Upper lobe of right lung (tissue), 1 donor: ENCODE data around the gene UBE2N. TPM values are rescaled to one million over a fixed set of nuclear protein-coding genes. Genes with fewer than 3 reads are reported as not detected.
"Not testable (repeated sequence)": the region's sequence is repeated elsewhere in the genome, so short reads cannot be mapped to it uniquely, and the experiment has no call there.

Experiments
- ATAC-seq: fragments of 200-7000 bp; cut with Tn5 transposase; one replicate; pipeline ENCODE4 v1.9.1; 2020; ENCODE audit warnings: mild to moderate bottlenecking, moderate library complexity
- DNase-seq: peaks from one replicate; pipeline ENCODE4 v3.0.0-alpha.2; 2020
- H3K27ac ChIP-seq: fragments of 200-600 bp; one replicate; pipeline ENCODE4 v1.8.0; 2022
- H3K27me3 ChIP-seq: fragments of 200-600 bp; one replicate; pipeline ENCODE4 v1.8.0; 2022; ENCODE audit warnings: mild to moderate bottlenecking
- H3K36me3 ChIP-seq: fragments of 200-600 bp; one replicate; pipeline ENCODE4 v1.8.0; 2022
- H3K4me1 ChIP-seq: fragments of 200-600 bp; one replicate; pipeline ENCODE4 v1.8.0; 2022
- H3K4me3 ChIP-seq: fragments of 200-600 bp; one replicate; pipeline ENCODE4 v1.8.0; 2022; ENCODE audit warnings: mild to moderate bottlenecking
- H3K9me3 ChIP-seq: fragments of 200-600 bp; one replicate; pipeline ENCODE4 v1.8.0; 2022
- intact Hi-C: fragments of 100-400 bp; cut with DNase I; formaldehyde crosslinking; loops from one replicate; pipeline ENCODE4 v1.11.0; 2022
- total RNA-seq: library from RNA; stranded (reverse); fragmentation: NEBNext Ultra II Directional; extraction: Animal tissue kit (Norgen Biotek cat#: 25700); gene quantifications from one replicate; pipeline ENCODE4 v1.2.1, GENCODE V29; 2021
- TF ChIP-seq, protein P1 (sequence below): fragments of 200-600 bp; IDR thresholded peaks from one replicate; pipeline ENCODE4 v1.8.0; 2022; ENCODE audit warnings: antibody characterized with exemption
- donor health status: DM: no; HTN: yes; CAD: no; lungs with severe emphysema.

The UBE2N gene
- total RNA-seq, 1 donor from 2014 or later: 65.9 TPM

DNA sequence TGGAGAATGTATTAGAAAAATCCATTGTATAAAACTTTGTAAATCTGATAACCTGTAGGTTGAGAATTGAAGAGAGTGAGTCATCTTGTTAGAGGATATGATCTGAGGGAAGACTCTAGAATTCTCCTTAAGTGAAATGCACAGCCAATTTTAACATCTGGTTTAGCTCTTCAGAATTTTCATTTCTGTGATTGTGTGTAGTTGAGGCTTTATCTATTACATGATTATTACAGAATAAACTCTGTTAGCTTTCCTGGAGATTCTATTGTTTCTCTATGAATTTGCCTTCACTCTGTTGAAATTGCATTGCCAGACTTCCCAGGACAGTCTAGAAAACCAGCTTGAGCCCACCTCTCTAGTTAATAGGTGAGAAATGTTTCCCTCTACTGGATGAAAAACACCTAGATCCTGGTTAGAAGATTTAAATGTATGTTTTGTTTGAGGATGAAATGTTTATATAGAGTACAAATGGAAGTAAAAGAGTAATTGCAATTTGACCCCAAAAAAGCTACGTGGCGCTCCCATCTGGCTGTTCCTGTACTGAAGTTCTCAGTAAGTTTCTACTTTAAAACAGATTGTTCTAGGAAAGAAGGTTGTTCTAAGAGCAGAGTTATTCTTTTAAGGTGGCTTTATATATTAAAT lies 61.1 kb downstream of the UBE2N start:
- DNase-seq (no peak), ATAC-seq (no peak)
- Histone ChIP-seq H3K4me1 (peaks cover 65% of the 10 kb centered on the region), H3K36me3 (no peaks in the 10 kb centered on the region), H3K4me3 (peak overlapping the region; percentile 96), H3K27ac (peak overlapping the region; percentile 95), H3K27me3 (no peaks in the 10 kb centered on the region), H3K9me3 (no peaks in the 10 kb centered on the region)
- intact Hi-C loops: no loop called here
- TF ChIP-seq, protein P1, sequence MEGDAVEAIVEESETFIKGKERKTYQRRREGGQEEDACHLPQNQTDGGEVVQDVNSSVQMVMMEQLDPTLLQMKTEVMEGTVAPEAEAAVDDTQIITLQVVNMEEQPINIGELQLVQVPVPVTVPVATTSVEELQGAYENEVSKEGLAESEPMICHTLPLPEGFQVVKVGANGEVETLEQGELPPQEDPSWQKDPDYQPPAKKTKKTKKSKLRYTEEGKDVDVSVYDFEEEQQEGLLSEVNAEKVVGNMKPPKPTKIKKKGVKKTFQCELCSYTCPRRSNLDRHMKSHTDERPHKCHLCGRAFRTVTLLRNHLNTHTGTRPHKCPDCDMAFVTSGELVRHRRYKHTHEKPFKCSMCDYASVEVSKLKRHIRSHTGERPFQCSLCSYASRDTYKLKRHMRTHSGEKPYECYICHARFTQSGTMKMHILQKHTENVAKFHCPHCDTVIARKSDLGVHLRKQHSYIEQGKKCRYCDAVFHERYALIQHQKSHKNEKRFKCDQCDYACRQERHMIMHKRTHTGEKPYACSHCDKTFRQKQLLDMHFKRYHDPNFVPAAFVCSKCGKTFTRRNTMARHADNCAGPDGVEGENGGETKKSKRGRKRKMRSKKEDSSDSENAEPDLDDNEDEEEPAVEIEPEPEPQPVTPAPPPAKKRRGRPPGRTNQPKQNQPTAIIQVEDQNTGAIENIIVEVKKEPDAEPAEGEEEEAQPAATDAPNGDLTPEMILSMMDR: peak; percentile 20

DNA sequence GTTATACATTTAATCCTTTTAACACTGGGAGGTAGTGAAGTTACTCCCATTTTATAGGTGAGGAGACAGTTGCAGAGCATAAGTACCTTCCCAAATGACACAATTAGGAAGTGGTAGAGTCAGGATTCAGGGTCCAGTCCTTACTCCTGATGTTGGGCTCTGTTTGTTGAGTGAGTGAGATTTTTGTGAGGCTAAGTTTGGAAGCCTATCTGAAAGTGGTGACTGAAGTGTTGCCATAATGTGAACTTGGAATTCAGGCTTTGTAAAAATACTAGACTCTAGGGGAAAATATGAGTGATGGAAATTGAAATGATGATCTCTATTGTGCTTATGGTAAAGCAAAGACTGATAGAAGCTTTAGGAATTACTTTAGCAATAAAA lies 61.8 kb downstream of the UBE2N start:
- DNase-seq (no peak), ATAC-seq (no peak)
- Histone ChIP-seq H3K4me1 (peaks cover 68% of the 10 kb centered on the region), H3K9me3 (no peaks in the 10 kb centered on the region), H3K36me3 (no peaks in the 10 kb centered on the region), H3K4me3 (peak overlapping the region; percentile 96), H3K27me3 (no peaks in the 10 kb centered on the region), H3K27ac (peak overlapping the region; percentile 95)
- intact Hi-C loops: no loop called here
- TF ChIP-seq, protein P1: no peak

DNA sequence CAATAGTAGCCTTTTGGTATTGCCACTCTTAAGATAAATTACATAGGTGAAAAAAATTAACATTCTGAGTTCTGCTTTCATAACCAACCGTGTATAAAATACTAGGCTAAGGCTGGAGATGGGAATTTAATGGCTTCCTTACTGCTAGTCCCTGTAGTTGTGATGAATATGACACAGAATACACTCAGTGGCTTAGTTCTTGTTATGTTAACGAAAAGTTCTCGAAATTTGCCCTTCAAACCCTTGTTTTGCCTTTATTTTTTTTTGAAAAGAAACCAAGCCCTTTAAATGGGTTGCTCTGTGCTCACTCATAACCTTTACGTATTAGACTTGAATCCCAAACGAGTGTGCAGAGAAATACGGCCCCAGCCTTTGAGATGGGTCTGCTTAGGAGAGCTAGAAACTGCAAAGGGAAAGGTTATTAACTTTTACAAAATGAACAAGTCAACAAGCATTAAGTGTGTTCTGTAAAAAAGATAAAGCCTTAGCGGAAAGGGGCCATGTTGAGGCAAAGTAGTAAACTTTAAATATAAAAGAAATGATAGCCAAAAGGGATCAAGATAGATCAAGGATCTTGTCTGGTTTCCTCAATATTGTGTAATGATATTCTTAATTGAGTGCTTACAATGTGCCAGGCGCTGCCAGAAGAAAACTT lies 62.3 kb downstream of the UBE2N start:
- peak overlapping the region; percentile 95 for H3K27ac ChIP-seq
- TF ChIP-seq, protein P1: no peak
- H3K4me3 ChIP-seq: peak overlapping the region; percentile 96
- ATAC-seq (no peak), DNase-seq (no peak)
- H3K27me3 ChIP-seq: no peaks in the 10 kb centered on the region
- peaks cover 69% of the 10 kb centered on the region for H3K4me1 ChIP-seq
- intact Hi-C loops: no loop called here
- no peaks in the 10 kb centered on the region for H3K9me3 ChIP-seq
- H3K36me3 ChIP-seq: no peaks in the 10 kb centered on the region

DNA sequence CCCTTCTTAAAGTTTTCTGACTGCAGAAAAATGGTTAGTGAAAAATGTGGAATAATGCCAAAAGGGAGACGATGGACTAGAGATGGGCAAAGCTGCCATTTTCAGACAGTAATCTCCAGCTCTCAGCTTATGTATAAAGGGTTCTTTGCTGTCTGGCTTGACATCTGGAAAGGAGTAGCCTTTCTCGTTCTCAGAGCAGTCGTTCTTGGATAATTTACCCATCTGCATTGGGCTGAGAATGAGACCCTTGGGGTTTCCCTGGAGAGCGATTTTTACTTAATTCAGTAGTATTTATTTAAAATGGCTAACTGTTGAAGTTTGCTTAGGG lies 62.8 kb downstream of the UBE2N start:
- intact Hi-C loops: no loop called here
- TF ChIP-seq, protein P1: no peak
- DNase-seq: no peak

DNA sequence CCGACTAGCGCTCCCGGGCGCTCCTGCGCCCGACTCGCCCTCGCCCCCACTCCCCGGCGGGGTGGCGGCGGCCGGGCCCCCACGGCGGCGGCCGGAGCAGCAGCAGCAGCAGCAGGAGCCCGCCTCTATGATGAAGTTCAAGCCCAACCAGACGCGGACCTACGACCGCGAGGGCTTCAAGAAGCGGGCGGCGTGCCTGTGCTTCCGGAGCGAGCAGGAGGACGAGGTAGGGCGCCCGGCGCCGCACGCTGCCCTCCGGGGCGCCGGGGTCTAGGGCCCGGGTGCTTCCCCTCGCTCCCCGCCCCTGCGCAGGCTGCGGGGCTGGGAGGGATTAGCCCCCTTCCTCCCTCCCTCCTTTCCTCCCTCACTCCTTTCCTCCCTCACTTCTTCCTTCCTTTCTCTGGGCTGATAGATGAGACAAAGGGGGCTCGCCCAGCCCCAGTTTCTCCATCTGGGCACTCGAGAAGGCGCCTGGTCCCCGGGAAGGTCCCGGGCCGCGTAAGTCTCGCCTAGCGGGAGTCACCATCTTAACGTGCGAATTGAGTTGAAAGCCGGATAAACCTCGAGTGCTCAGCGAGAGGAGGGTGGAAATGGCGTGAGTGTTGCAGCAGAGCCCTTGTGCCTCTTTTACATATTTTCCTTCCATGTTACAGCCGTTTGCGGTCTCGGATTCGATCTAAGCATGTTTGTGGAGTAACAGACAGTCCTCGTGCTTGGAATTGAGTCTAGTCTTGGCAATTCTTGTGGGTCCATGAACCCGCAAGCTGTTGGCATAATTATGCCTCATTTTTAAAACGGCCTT lies 63.4 kb downstream of the UBE2N start:
- Histone ChIP-seq H3K4me3 (peak overlapping the region; percentile 96), H3K4me1 (peaks cover 68% of the 10 kb centered on the region), H3K27ac (peak overlapping the region; percentile 95)
- H3K36me3 ChIP-seq, H3K27me3 ChIP-seq, intact Hi-C loops, H3K9me3 ChIP-seq: not testable (repeated sequence)
- DNase-seq (peak; percentile 78), ATAC-seq (peak; percentile 36)

More for the DNA sequence above, 62.8 kb downstream of the UBE2N start:
- Histone ChIP-seq H3K27ac (peak overlapping the region; percentile 95), H3K9me3 (no peaks in the 10 kb centered on the region), H3K4me3 (peak overlapping the region; percentile 96), H3K4me1 (peaks cover 72% of the 10 kb centered on the region), H3K36me3 (no peaks in the 10 kb centered on the region), H3K27me3 (no peaks in the 10 kb centered on the region)
- no peak for ATAC-seq
